ENCODE measurements around the gene VAT1.
"Not testable (repeated sequence)": the region's sequence is repeated elsewhere in the genome, so short reads cannot be mapped to it uniquely, and the experiment has no call there.

VAT1 gene

DNA sequence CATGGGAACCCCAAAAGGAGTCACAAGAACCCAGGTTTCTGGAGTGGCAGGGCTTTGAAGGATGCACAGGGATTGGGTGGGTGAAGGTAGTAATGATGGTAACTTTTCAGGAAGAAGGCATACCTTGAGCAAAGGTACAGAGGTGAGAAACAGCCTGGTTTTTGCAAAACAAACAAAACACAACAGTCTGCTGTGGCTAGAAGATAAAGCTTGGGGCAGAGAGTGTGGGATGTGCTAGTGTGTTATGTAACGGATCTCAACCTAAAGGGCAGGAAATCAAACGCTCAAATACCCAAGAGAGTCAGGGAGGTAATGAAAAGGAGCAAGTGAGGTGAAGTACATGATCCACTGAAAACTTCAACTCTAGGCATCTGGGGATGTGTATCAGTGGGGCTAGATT is 46.9 kb downstream of the VAT1 start:
- DNase-seq (ENCODE audit: low read depth in 2 of 2), result no peak

DNA sequence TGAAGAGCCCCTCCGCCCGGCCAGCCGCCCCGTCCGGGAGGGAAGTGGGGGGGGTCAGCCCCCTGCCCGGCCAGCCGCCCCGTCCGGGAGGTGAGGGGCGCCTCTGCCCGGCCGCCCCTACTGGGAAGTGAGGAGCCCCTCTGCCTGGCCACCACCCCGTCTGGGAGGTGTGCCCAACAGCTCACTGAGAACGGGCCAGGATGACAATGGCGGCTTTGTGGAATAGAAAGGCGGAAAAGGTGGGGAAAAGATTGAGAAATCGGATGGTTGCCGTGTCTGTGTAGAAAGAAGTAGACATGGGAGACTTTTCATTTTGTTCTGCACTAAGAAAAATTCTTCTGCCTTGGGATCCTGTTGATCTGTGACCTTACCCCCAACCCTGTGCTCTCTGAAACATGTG is 48.9 kb downstream of the VAT1 start:
- not testable (repeated sequence) for DNase-seq (ENCODE audit: low read depth in 2 of 2)

DNA sequence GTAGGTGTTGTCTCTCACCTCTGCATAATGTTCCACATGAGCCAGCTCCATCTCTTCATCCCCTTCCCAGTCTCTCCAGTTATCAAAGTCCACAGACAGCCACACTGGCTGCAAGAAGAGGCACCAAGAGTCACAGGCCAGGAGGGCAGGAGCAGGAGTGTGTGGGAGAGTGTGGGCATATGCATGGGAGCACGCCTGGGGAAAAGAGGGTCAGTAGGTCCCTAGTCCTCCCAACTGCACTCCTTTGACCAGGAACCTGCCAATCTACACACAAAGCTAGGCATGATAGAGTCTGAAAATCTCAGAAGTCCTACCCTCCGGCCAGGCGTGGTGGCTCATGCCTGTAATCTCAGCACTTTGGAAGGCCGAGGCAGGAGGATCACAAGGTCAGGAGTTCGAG is 50.6 kb downstream of the VAT1 start:
- no peak for DNase-seq (ENCODE audit: low read depth in 2 of 2)

DNA sequence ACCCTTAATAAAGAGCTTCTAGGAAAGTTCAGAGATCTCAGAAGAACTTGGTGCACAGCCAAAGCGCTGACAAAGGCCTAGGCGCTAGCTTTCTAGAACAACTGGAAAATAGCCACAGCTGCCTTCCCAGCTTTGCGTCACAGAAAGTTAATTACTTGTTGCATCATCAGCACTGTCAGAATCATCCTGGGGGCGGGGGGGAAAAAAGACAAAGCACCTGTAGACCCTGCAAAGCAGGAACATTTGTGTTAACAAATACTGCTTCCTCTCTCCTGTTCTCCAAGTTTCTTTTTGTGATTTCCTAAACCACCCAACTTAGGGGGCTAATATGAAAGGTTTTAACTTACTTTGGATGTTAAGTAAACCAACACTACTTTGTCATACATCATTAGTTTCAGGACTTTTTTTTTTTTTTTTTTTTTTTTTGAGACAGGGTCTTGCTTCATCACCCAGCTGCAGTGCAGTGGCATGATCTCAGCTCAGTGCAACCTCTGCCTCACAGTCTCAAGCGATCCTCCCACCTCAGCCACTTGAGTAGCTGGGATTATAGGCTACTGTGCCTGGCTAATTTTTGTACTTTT is 53.1 kb downstream of the VAT1 start:
- no peak for DNase-seq (ENCODE audit: low read depth in 2 of 2)

DNA sequence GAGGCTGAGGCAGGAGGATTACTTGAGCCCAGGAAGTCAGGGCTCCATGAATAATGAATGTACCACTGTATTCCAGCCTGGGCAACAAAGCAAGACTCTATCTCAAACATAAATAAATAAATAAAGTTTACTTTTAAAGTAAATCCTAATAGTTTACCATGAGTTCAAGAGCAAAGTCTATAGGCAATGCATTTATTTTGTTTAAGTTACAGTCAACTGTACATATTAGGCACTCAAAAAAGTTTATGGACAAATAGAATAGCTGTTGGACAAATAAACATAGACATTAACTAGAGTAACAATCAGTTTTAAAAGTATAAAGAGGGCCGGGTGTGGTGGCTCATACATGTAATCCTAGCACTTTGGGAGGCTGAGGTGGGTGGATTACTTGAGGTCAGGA is 54.3 kb downstream of the VAT1 start:
- no peak for DNase-seq (ENCODE audit: low read depth in 2 of 2)
